ENCODE results near the gene OR6Y1. TPM values are rescaled to one million over a fixed set of nuclear protein-coding genes. Genes with fewer than 3 reads are reported as not detected.

The OR6Y1 gene
- total and polyA plus RNA-seq, 2 experiments from 2014 or later, result not detected

DNA sequence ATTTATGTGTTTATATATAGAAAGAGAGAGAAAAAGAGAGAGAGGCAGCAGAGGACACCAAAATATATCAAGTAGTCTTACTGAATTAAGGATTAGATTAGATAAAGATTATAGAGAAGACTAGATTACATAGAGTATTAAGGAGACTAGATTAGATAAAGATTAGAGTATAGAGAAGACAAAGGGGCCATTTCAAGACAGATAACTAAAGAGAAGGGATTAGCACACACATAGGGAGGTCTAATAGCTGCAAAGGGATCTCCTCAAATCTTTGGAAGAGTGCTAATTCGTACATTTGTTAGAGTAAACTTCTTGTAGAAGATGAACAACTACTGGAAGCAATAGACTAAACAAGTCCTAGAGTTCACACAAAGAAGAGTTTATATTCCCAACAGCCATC is 34.2 kb downstream of the OR6Y1 start:
- no peaks in the 10 kb centered on the region for H3K9me2 ChIP-seq (replicated peaks; ENCODE audit: insufficient read depth)

GRCh38 chr1:158516966-158517365 is 37.2 kb downstream of the OR6Y1 start:
- no peaks in the 10 kb centered on the region for H4K20me1 ChIP-seq (ENCODE audit: insufficient read depth, poor library complexity, severe bottlenecking)
- H3K4me1 ChIP-seq (ENCODE audit: insufficient read depth), result no peaks in the 10 kb centered on the region
- no peak for TF ChIP-seq EZH2phosphoT487 (IDR thresholded peaks at IDR 0.05; ENCODE audit: low read depth, severe bottlenecking, unreplicated experiment)
- H3K4me3 ChIP-seq, result no peak overlapping the region
- DNase-seq (ENCODE audit: low spot score), result no peak
- H3K27ac ChIP-seq, result no peak overlapping the region
- H2AFZ ChIP-seq, result no peak overlapping the region
- H3K79me2 ChIP-seq, result no peaks in the 10 kb centered on the region
- H3K9me2 ChIP-seq (replicated peaks; ENCODE audit: insufficient read depth), result no peaks in the 10 kb centered on the region
- H3K4me2 ChIP-seq, result no peak overlapping the region
- no peaks in the 10 kb centered on the region for H3K36me3 ChIP-seq (replicated peaks; ENCODE audit: insufficient read depth, low read depth)
- no peaks in the 10 kb centered on the region for H3K9me3 ChIP-seq (ENCODE audit: low read depth)
- no peaks in the 10 kb centered on the region for H3K27me3 ChIP-seq

More for the DNA sequence above, 34.2 kb downstream of the OR6Y1 start:
- Histone ChIP-seq H2AFZ (no peak overlapping the region), H3K27ac (no peak overlapping the region), H3K36me3 (replicated peaks; ENCODE audit: insufficient read depth, low read depth) (no peaks in the 10 kb centered on the region), H3K4me3 (no peak overlapping the region), H3K27me3 (no peaks in the 10 kb centered on the region), H3K4me2 (no peak overlapping the region), H3K9me3 (ENCODE audit: low read depth) (no peaks in the 10 kb centered on the region), H4K20me1 (ENCODE audit: insufficient read depth, poor library complexity, severe bottlenecking) (no peaks in the 10 kb centered on the region), H3K79me2 (no peaks in the 10 kb centered on the region), H3K4me1 (ENCODE audit: insufficient read depth) (no peaks in the 10 kb centered on the region)
- DNase-seq (ENCODE audit: low spot score), result no peak
- WGBS (ENCODE audit: low lambda C conversion rate, missing lambda C conversion rate), result 34% methylated on average over 1 of the region's 1 CpG
- TF ChIP-seq, protein P1, sequence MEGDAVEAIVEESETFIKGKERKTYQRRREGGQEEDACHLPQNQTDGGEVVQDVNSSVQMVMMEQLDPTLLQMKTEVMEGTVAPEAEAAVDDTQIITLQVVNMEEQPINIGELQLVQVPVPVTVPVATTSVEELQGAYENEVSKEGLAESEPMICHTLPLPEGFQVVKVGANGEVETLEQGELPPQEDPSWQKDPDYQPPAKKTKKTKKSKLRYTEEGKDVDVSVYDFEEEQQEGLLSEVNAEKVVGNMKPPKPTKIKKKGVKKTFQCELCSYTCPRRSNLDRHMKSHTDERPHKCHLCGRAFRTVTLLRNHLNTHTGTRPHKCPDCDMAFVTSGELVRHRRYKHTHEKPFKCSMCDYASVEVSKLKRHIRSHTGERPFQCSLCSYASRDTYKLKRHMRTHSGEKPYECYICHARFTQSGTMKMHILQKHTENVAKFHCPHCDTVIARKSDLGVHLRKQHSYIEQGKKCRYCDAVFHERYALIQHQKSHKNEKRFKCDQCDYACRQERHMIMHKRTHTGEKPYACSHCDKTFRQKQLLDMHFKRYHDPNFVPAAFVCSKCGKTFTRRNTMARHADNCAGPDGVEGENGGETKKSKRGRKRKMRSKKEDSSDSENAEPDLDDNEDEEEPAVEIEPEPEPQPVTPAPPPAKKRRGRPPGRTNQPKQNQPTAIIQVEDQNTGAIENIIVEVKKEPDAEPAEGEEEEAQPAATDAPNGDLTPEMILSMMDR (IDR thresholded peaks at IDR 0.05; ENCODE audit: poor library complexity), result no peak
- TF ChIP-seq EZH2 (IDR thresholded peaks at IDR 0.05; ENCODE audit: borderline replicate concordance) (no peak), EZH2phosphoT487 (IDR thresholded peaks at IDR 0.05; ENCODE audit: low read depth, severe bottlenecking, unreplicated experiment) (no peak)

DNA sequence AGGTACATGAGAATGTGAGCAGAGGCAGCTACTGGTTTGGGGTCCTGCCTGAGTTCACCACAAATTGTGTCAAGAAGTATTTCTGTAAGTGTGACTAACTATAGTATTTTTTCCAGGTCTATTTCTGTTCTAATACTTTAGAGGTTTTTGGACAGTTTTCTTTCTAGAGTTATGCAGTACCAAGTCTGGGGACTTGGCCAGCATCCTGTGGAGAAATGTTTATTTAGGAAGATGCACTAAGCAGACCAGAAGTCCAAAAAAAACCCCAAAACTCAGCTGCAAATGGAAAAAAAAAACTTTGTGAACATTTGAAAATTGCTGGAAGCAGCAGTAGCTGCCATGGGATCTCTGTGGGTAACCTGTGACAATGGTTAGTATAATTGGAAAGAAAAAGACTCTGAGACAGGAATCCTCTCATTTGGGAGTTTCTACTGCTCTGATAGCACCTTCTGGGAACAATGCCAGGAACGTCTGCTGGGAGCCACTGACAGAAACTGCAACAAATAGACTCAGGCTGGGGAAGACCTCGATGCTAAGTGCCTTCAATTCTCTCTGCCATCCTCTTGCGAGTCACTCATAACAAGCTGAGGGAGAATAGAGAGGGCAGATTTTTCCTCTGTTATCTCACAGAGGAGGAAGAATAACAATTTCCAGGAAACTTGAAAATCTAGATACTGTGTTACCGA is 44.6 kb downstream of the OR6Y1 start:
- peak; percentile 46 for DNase-seq (ENCODE audit: low spot score)
- H3K27ac ChIP-seq, result no peak overlapping the region
- no peaks in the 10 kb centered on the region for H3K9me3 ChIP-seq (ENCODE audit: low read depth)
- no peaks in the 10 kb centered on the region for H3K36me3 ChIP-seq (replicated peaks; ENCODE audit: insufficient read depth, low read depth)
- H2AFZ ChIP-seq, result no peak overlapping the region
- TF ChIP-seq EZH2 (IDR thresholded peaks at IDR 0.05; ENCODE audit: borderline replicate concordance) (no peak), EZH2phosphoT487 (IDR thresholded peaks at IDR 0.05; ENCODE audit: low read depth, severe bottlenecking, unreplicated experiment) (no peak)
- TF ChIP-seq, protein P1 (IDR thresholded peaks at IDR 0.05; ENCODE audit: poor library complexity), result no peak
- H4K20me1 ChIP-seq (ENCODE audit: insufficient read depth, poor library complexity, severe bottlenecking), result no peaks in the 10 kb centered on the region
- 38% methylated on average over 4 of the region's 4 CpGs for WGBS (ENCODE audit: low lambda C conversion rate, missing lambda C conversion rate)
- peak overlapping the region; percentile 5 for H3K4me2 ChIP-seq
- H3K79me2 ChIP-seq, result no peaks in the 10 kb centered on the region
- H3K4me3 ChIP-seq, result no peak overlapping the region
- no peaks in the 10 kb centered on the region for H3K9me2 ChIP-seq (replicated peaks; ENCODE audit: insufficient read depth)
- H3K27me3 ChIP-seq, result no peaks in the 10 kb centered on the region
- no peaks in the 10 kb centered on the region for H3K4me1 ChIP-seq (ENCODE audit: insufficient read depth)

DNA sequence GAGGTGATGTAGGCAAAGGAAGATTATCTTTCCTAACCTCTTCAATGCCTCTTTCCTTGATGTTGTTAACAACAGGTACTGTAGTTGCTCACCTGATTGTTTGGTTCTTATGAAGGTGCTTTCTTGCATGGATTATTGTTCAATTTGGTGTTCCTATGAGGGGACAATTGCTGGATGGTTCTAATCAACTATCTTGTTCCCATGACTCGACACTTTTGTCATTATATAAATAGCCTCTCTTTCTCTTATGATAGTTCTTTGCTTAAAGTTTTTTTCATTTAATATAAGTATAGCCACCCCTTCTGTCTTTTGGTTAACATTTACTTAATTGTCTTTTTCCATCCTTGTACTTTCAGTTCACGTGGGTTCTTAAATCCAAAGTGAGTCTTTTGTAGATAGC is 46.7 kb downstream of the OR6Y1 start:
- H3K36me3 ChIP-seq (replicated peaks; ENCODE audit: insufficient read depth, low read depth), result no peaks in the 10 kb centered on the region
- H3K4me3 ChIP-seq, result no peak overlapping the region
- no peaks in the 10 kb centered on the region for H4K20me1 ChIP-seq (ENCODE audit: insufficient read depth, poor library complexity, severe bottlenecking)
- TF ChIP-seq EZH2phosphoT487 (IDR thresholded peaks at IDR 0.05; ENCODE audit: low read depth, severe bottlenecking, unreplicated experiment) (no peak), EZH2 (IDR thresholded peaks at IDR 0.05; ENCODE audit: borderline replicate concordance) (no peak)
- TF ChIP-seq, protein P1 (IDR thresholded peaks at IDR 0.05; ENCODE audit: poor library complexity), result no peak
- H3K4me1 ChIP-seq (ENCODE audit: insufficient read depth), result no peaks in the 10 kb centered on the region
- H2AFZ ChIP-seq, result no peak overlapping the region
- no peaks in the 10 kb centered on the region for H3K9me3 ChIP-seq (ENCODE audit: low read depth)
- H3K27ac ChIP-seq, result no peak overlapping the region
- no peak overlapping the region for H3K4me2 ChIP-seq
- H3K27me3 ChIP-seq, result no peaks in the 10 kb centered on the region
- DNase-seq (ENCODE audit: low spot score), result no peak
- 85% methylated on average over 2 of the region's 2 CpGs for WGBS (ENCODE audit: low lambda C conversion rate, missing lambda C conversion rate)
- H3K9me2 ChIP-seq (replicated peaks; ENCODE audit: insufficient read depth), result no peaks in the 10 kb centered on the region
- no peaks in the 10 kb centered on the region for H3K79me2 ChIP-seq
